Right lobe of liver (tissue), 6 donors: ENCODE results near the gene OGFOD2. TPM values are rescaled to one million over a fixed set of nuclear protein-coding genes. Genes with fewer than 3 reads are reported as not detected.
"Not testable (repeated sequence)": the region's sequence is repeated elsewhere in the genome, so short reads cannot be mapped to it uniquely, and the experiment has no call there.

ENCODE experiments used
- ATAC-seq, 4 donors: fragments of 200-7000 bp; cut with Tn5 transposase; one replicate each; pipeline ENCODE4 v1.9.1; 2020; ENCODE audit warnings: mild to moderate bottlenecking in 4 of 4, moderate library complexity in 4 of 4
- DNase-seq, 3 donors: peaks; one replicate each; pipeline ENCODE4 v3.0.0-alpha.2; 2020
- H3K27ac ChIP-seq, 3 donors: fragments of 200-600 bp; one replicate each; pipeline ENCODE4 v1.8.0; 2022
- H3K27me3 ChIP-seq, 2 donors: fragments of 200-600 bp; one replicate each; pipeline ENCODE4 v1.8.0; 2022
- H3K36me3 ChIP-seq, 4 donors: fragments of 200-600 bp; sonication (generic) in 1 of 4; one replicate each; pipeline versions ENCODE4 v1.5.1 to v1.8.0; 2017 to 2022; ENCODE audit warnings: control low read depth in 1 of 4
- H3K4me1 ChIP-seq, 4 donors: fragments of 200-600 bp; sonication (generic) in 1 of 4; one replicate each; pipeline versions ENCODE4 v1.5.1 to v1.8.0; 2017 to 2022; ENCODE audit warnings: control low read depth in 1 of 4
- H3K4me3 ChIP-seq, 3 donors: fragments of 200-600 bp; one replicate each; pipeline ENCODE4 v1.8.0; 2022
- H3K9me3 ChIP-seq, 4 donors: fragments of 200-600 bp; sonication (generic) in 1 of 4; one replicate each; pipeline versions ENCODE4 v1.5.1 to v1.8.0; 2017 to 2022; ENCODE audit warnings: control low read depth in 1 of 4
- CTCF ChIP-seq, 4 donors: fragments of 200-600 bp in 3 of 4; fragments of 450-650 bp in 1 of 4; IDR thresholded peaks; one replicate each; pipeline versions ENCODE4 v1.5.1 to v1.8.0; 2016 to 2022; ENCODE audit warnings: antibody characterized with exemption in 4 of 4, mild to moderate bottlenecking in 2 of 4
- POLR2A ChIP-seq: fragments of 450-650 bp; IDR thresholded peaks from one replicate; pipeline ENCODE4 v1.6.1; 2017; ENCODE audit warnings: antibody characterized with exemption, mild to moderate bottlenecking
- WGBS: methylation state at CpG from one replicate; pipeline ENCODE4 v1.1.6; 2018; ENCODE audit warnings: low coverage, low lambda C conversion rate; ENCODE audit not compliant: insufficient coverage; ENCODE audit errors: missing lambda C conversion rate; 5-methylcytosine and 5-hydroxymethylcytosine counted together
- intact Hi-C, 2 donors: fragments of 100-400 bp; cut with DNase I; formaldehyde crosslinking; loops; one replicate each; pipeline versions ENCODE4 v1.11.2 to v1.14.1; 2022
- total RNA-seq, 6 experiments: library from RNA; depleted of rRNA in 2 of 6; stranded (reverse); fragments of >200 nt in 2 of 6; fragmentation: NEBNext Ultra II Directional in 3 of 6; extraction: Animal tissue kit (Norgen Biotek cat#: 25700) in 3 of 6; gene quantifications; one replicate each; pipeline versions ENCODE4 v1.1.0 to v1.2.4, GENCODE V29; 2016 to 2023
- donor health status: DM: no; HTN: yes; CAD: no.
- donor health status: DM: no; HTN: no; CAD: no.
- donor health status: DM: no; HTN: no; CAD: no.
- donor health status: DM: no; HTN: yes; CAD: no.
- donor health status: DM: no; HTN: yes; CAD: no.

The OGFOD2 gene
- total RNA-seq, 6 experiments from 2014 or later: 9.9 to 18.8 (median 14.1) TPM

GRCh38 chr12:123011701-123012100 lies 36.7 kb downstream of the OGFOD2 start:
- no peak for TF ChIP-seq CTCF (IDR thresholded peaks at IDR 0.05)
- no peak for TF ChIP-seq POLR2A
- Histone ChIP-seq H3K27me3 (no peaks in the 10 kb centered on the region), H3K4me3 (no peak overlapping the region), H3K9me3 (no peaks in the 10 kb centered on the region), H3K4me1 (no peaks in the 10 kb centered on the region), H3K36me3 (peaks cover 0 to 11% (median 2%) of the 10 kb centered on the region in 4 donors), H3K27ac (no peak overlapping the region)
- DNase-seq: no peak
- intact Hi-C loops: no loop called here
- ATAC-seq: no peak
- whole genome bisulfite sequencing: 100% methylated on average over 1 of the region's 6 CpGs

GRCh38 chr12:123013185-123014095 lies 38.4 kb downstream of the OGFOD2 start:
- no peak for DNase-seq

GRCh38 chr12:123014473-123014872 lies 39.4 kb downstream of the OGFOD2 start:
- intact Hi-C loops, DNase-seq, H3K27ac ChIP-seq, H3K36me3 ChIP-seq, H3K27me3 ChIP-seq, H3K4me3 ChIP-seq, H3K9me3 ChIP-seq: not testable (repeated sequence)
- 41% methylated on average over 4 of the region's 4 CpGs for WGBS
- H3K4me1 ChIP-seq: peaks cover 0 to 13% (median 3%) of the 10 kb centered on the region in 4 donors
- ATAC-seq: peak in 3 of 4 donors; percentile 15 to 30 (median 15)

More at GRCh38 chr12:123013185-123014095, 38.4 kb downstream of the OGFOD2 start:
- H3K27me3 ChIP-seq: no peaks in the 10 kb centered on the region
- no CpG with 5 or more reads among the region's 19 CpGs for WGBS
- peaks cover 0 to 11% (median 2%) of the 10 kb centered on the region in 4 donors for H3K36me3 ChIP-seq
- H3K27ac ChIP-seq: no peak overlapping the region
- no peak for TF ChIP-seq POLR2A
- TF ChIP-seq CTCF (IDR thresholded peaks at IDR 0.05): no peak
- intact Hi-C loops: no loop called here
- no peak overlapping the region for H3K4me3 ChIP-seq
- peaks cover 0 to 3% (median 1%) of the 10 kb centered on the region in 4 donors for H3K4me1 ChIP-seq
- H3K9me3 ChIP-seq: no peaks in the 10 kb centered on the region
- ATAC-seq: peak in 1 of 4 donors; percentile 14

GRCh38 chr12:123017753-123018152 lies 42.7 kb downstream of the OGFOD2 start:
- peaks cover 0 to 14% (median 3%) of the 10 kb centered on the region in 4 donors for H3K4me1 ChIP-seq
- ATAC-seq (no peak), DNase-seq (no peak)
- intact Hi-C loops: no loop called here
- TF ChIP-seq POLR2A: no peak
- no peaks in the 10 kb centered on the region for H3K27me3 ChIP-seq
- no peak overlapping the region for H3K4me3 ChIP-seq
- no peak overlapping the region for H3K27ac ChIP-seq
- no peaks in the 10 kb centered on the region for H3K9me3 ChIP-seq
- H3K36me3 ChIP-seq: no peaks in the 10 kb centered on the region
- WGBS: 89% methylated on average over 1 of the region's 1 CpG

- Histone ChIP-seq H3K27me3 (no peaks in the 10 kb centered on the region), H3K27ac (peak overlapping the region in 1 of 3 donors; percentile 54), H3K4me1 (peaks cover 0 to 14% (median 3%) of the 10 kb centered on the region in 4 donors), H3K4me3 (no peak overlapping the region), H3K36me3 (no peaks in the 10 kb centered on the region), H3K9me3 (no peaks in the 10 kb centered on the region)
- TF ChIP-seq CTCF (IDR thresholded peaks at IDR 0.05): no peak
- no peak for TF ChIP-seq POLR2A
- ATAC-seq (peak; percentile 16 to 48 (median 38)), DNase-seq (no peak)
- 60% methylated on average over 1 of the region's 2 CpGs for WGBS
- intact Hi-C loops: no loop called here
These were observed 44.7 kb downstream of the OGFOD2 start for GRCh38 chr12:123019841-123020138.
